Measurements from ENCODE around the gene EIF4ENIF1.

Gene EIF4ENIF1

GRCh38 chr22:31399211-31400022, 90.2 kb downstream of the EIF4ENIF1 start, which contains the start of gene DRG1:
Gene DRG1 (plus strand): TSS chr22:31399604. CDS start chr22:31399684, 80 bp downstream.
- Mint-ChIP-seq H3K27me3 (no peaks in the 10 kb centered on the region), H3K4me1 (ENCODE audit: low read depth in 2 of 2) (peaks cover 8 to 18% of the 10 kb centered on the region in 2 donors), H3K9me3 (no peaks in the 10 kb centered on the region), H3K4me3 (peak within 1 kb of the TSS; percentile 84 to 97), H3K36me3 (ENCODE audit: insufficient read depth) (peaks cover 51% of the 10 kb centered on the region), H3K27ac (peak within 1 kb of the TSS; percentile 94 to 97)
- ATAC-seq (replicated peaks) (peak; percentile 95), DNase-seq (peak; percentile 95 to 97 (median 96))

GRCh38 chr22:31398231-31398630, 91.4 kb downstream of the EIF4ENIF1 start:
- Mint-ChIP-seq H3K4me3 (no peak overlapping the region), H3K27me3 (no peaks in the 10 kb centered on the region), H3K27ac (no peak overlapping the region), H3K36me3 (ENCODE audit: insufficient read depth) (peaks cover 39% of the 10 kb centered on the region), H3K9me3 (no peaks in the 10 kb centered on the region), H3K4me1 (ENCODE audit: low read depth in 2 of 2) (peaks cover 8 to 18% of the 10 kb centered on the region in 2 donors)
- no peak for DNase-seq
- no peak for ATAC-seq (replicated peaks)

- ATAC-seq (replicated peaks) (no peak), DNase-seq (no peak)
- no peaks in the 10 kb centered on the region for H3K27me3 Mint-ChIP-seq
- H3K4me3 Mint-ChIP-seq = no peak overlapping the region
- no peak overlapping the region for H3K27ac Mint-ChIP-seq
- H3K36me3 Mint-ChIP-seq (ENCODE audit: insufficient read depth) = peaks cover 5% of the 10 kb centered on the region
- no peaks in the 10 kb centered on the region for H3K9me3 Mint-ChIP-seq
- H3K4me1 Mint-ChIP-seq (ENCODE audit: low read depth in 2 of 2) = peaks cover 0 to 4% of the 10 kb centered on the region in 2 donors
Observed at GRCh38 chr22:31394326-31394725, 95.3 kb downstream of the EIF4ENIF1 start.

- no peaks in the 10 kb centered on the region for H3K9me3 Mint-ChIP-seq
- no peaks in the 10 kb centered on the region for H3K27me3 Mint-ChIP-seq
- no peak overlapping the region for H3K4me3 Mint-ChIP-seq
- peaks cover 3% of the 10 kb centered on the region for H3K36me3 Mint-ChIP-seq (ENCODE audit: insufficient read depth)
- DNase-seq = no peak
- H3K27ac Mint-ChIP-seq = no peak overlapping the region
- ATAC-seq (replicated peaks) = no peak
- H3K4me1 Mint-ChIP-seq (ENCODE audit: low read depth in 2 of 2) = peaks cover 0 to 2% of the 10 kb centered on the region in 2 donors
Observed at GRCh38 chr22:31393893-31394292, 95.7 kb downstream of the EIF4ENIF1 start.

All from effector memory CD8-positive, alpha-beta T cell (primary cell).